Activated T-helper 1 cell treated with anti-CD3 and anti-CD28 coated beads, Interleukin-12 subunit alpha, Interleukin-12 subunit beta, Interleukin-2, Interleukin-4 antibody, amounts not matched to agents 30 ng/mL and 10 ng/mL and 1 ng/mL, durations not matched to agents 14 hours and 24 hours and 36 hours (primary cell): ENCODE measurements around the gene RANBP1. TPM values are rescaled to one million over a fixed set of nuclear protein-coding genes. Genes with fewer than 3 reads are reported as not detected.

Experiments used
- DNase-seq: peaks from one replicate; pipeline ENCODE4 v3.0.0; 2021; ENCODE audit warnings: low spot score
- H3K27ac Mint-ChIP-seq: one replicate; pipeline ENCODE4 v1.8.0; 2021; ENCODE audit warnings: mild to moderate bottlenecking, mixed read lengths
- H3K27me3 Mint-ChIP-seq: one replicate; pipeline ENCODE4 v1.8.0; 2022; ENCODE audit warnings: mild to moderate bottlenecking, moderate library complexity, mixed read lengths; ENCODE audit not compliant: insufficient read depth
- H3K36me3 Mint-ChIP-seq: one replicate; pipeline ENCODE4 v1.8.0; 2021; ENCODE audit warnings: low read depth, mixed read lengths
- H3K4me1 Mint-ChIP-seq: one replicate; pipeline ENCODE4 v1.8.0; 2021; ENCODE audit warnings: low read depth, mixed read lengths
- H3K4me3 Mint-ChIP-seq: one replicate; pipeline ENCODE4 v1.8.0; 2021; ENCODE audit warnings: mild to moderate bottlenecking, moderate library complexity, mixed read lengths
- H3K9me3 Mint-ChIP-seq: one replicate; pipeline ENCODE4 v1.8.0; 2021; ENCODE audit warnings: mixed read lengths
- intact Hi-C: fragments of 100-400 bp; cut with micrococcal nuclease; formaldehyde crosslinking; loops from one replicate; pipeline ENCODE4 v1.15.1; 2024
- total RNA-seq: library from RNA; stranded (reverse); gene quantifications from 2 replicates; pipeline ENCODE4 v1.2.3, GENCODE V29; 2022

RANBP1 gene
- total RNA-seq, 1 donor from 2014 or later: 509 TPM

- Mint-ChIP-seq H3K36me3 (no peaks in the 10 kb centered on the region), H3K27me3 (no peaks in the 10 kb centered on the region), H3K27ac (no peak overlapping the region), H3K9me3 (peaks cover 4% of the 10 kb centered on the region), H3K4me1 (no peaks in the 10 kb centered on the region), H3K4me3 (no peak overlapping the region)
- intact Hi-C loops: no loop called here
- DNase-seq: no peak
Measured at GRCh38 chr22:20165913-20166312, 50.0 kb downstream of the RANBP1 start.

- intact Hi-C loops: no loop called here
- H3K27me3 Mint-ChIP-seq: no peaks in the 10 kb centered on the region
- no peak for DNase-seq
- no peak overlapping the region for H3K4me3 Mint-ChIP-seq
- no peaks in the 10 kb centered on the region for H3K36me3 Mint-ChIP-seq
- H3K9me3 Mint-ChIP-seq: peaks cover 4% of the 10 kb centered on the region
- no peaks in the 10 kb centered on the region for H3K4me1 Mint-ChIP-seq
- no peak overlapping the region for H3K27ac Mint-ChIP-seq
Measured at GRCh38 chr22:20166703-20167102, 50.8 kb downstream of the RANBP1 start.

- Mint-ChIP-seq H3K27ac (no peak overlapping the region), H3K9me3 (peaks cover 4% of the 10 kb centered on the region), H3K27me3 (no peaks in the 10 kb centered on the region), H3K36me3 (no peaks in the 10 kb centered on the region), H3K4me1 (no peaks in the 10 kb centered on the region), H3K4me3 (no peak overlapping the region)
- intact Hi-C loops: no loop called here
- DNase-seq: no peak
Measured at GRCh38 chr22:20167643-20168322, 51.9 kb downstream of the RANBP1 start.

GRCh38 chr22:20169253-20169822, 53.4 kb downstream of the RANBP1 start:
- no peak for DNase-seq
- intact Hi-C loops: no loop called here
- Mint-ChIP-seq H3K27me3 (no peaks in the 10 kb centered on the region), H3K36me3 (no peaks in the 10 kb centered on the region), H3K9me3 (peaks cover 2% of the 10 kb centered on the region), H3K4me1 (no peaks in the 10 kb centered on the region), H3K27ac (no peak overlapping the region), H3K4me3 (no peak overlapping the region)

- intact Hi-C loops: no loop called here
- H3K27ac Mint-ChIP-seq: no peak overlapping the region
Measured at GRCh38 chr22:20170170-20170569, 54.3 kb downstream of the RANBP1 start.

GRCh38 chr22:20171288-20172140, 55.6 kb downstream of the RANBP1 start:
- no peaks in the 10 kb centered on the region for H3K27me3 Mint-ChIP-seq
- no peak overlapping the region for H3K27ac Mint-ChIP-seq
- no peaks in the 10 kb centered on the region for H3K9me3 Mint-ChIP-seq
- H3K4me3 Mint-ChIP-seq: no peak overlapping the region
- H3K4me1 Mint-ChIP-seq: no peaks in the 10 kb centered on the region
- no peak for DNase-seq
- no peaks in the 10 kb centered on the region for H3K36me3 Mint-ChIP-seq
- intact Hi-C loops: no loop called here

More at GRCh38 chr22:20170170-20170569, 54.3 kb downstream of the RANBP1 start:
- H3K36me3 Mint-ChIP-seq: no peaks in the 10 kb centered on the region
- H3K27me3 Mint-ChIP-seq: no peaks in the 10 kb centered on the region
- no peak overlapping the region for H3K4me3 Mint-ChIP-seq
- no peak for DNase-seq
- no peaks in the 10 kb centered on the region for H3K4me1 Mint-ChIP-seq
- H3K9me3 Mint-ChIP-seq: no peaks in the 10 kb centered on the region

GRCh38 chr22:20172141-20172613, 56.3 kb downstream of the RANBP1 start:
- no peak for DNase-seq

GRCh38 chr22:20173246-20173645, 57.3 kb downstream of the RANBP1 start:
- Mint-ChIP-seq H3K4me3 (no peak overlapping the region), H3K27ac (no peak overlapping the region), H3K27me3 (no peaks in the 10 kb centered on the region), H3K4me1 (no peaks in the 10 kb centered on the region), H3K36me3 (no peaks in the 10 kb centered on the region), H3K9me3 (no peaks in the 10 kb centered on the region)
- DNase-seq: no peak
- intact Hi-C loops: no loop called here

More at GRCh38 chr22:20172141-20172613, 56.3 kb downstream of the RANBP1 start:
- Mint-ChIP-seq H3K9me3 (no peaks in the 10 kb centered on the region), H3K27me3 (no peaks in the 10 kb centered on the region), H3K36me3 (no peaks in the 10 kb centered on the region), H3K27ac (no peak overlapping the region), H3K4me1 (no peaks in the 10 kb centered on the region), H3K4me3 (no peak overlapping the region)
- intact Hi-C loops: no loop called here

GRCh38 chr22:20173772-20174171, 57.9 kb downstream of the RANBP1 start:
- Mint-ChIP-seq H3K9me3 (no peaks in the 10 kb centered on the region), H3K27ac (no peak overlapping the region), H3K4me3 (no peak overlapping the region), H3K4me1 (no peaks in the 10 kb centered on the region), H3K36me3 (no peaks in the 10 kb centered on the region), H3K27me3 (no peaks in the 10 kb centered on the region)
- DNase-seq: no peak
- intact Hi-C loops: no loop called here

GRCh38 chr22:20174785-20175596, 59.1 kb downstream of the RANBP1 start:
- H3K4me1 Mint-ChIP-seq: no peaks in the 10 kb centered on the region
- no peak for DNase-seq
- no peak overlapping the region for H3K4me3 Mint-ChIP-seq

GRCh38 chr22:20175597-20175900, 59.6 kb downstream of the RANBP1 start:
- Mint-ChIP-seq H3K36me3 (no peaks in the 10 kb centered on the region), H3K27ac (no peak overlapping the region)
- DNase-seq: no peak

More at GRCh38 chr22:20174785-20175596, 59.1 kb downstream of the RANBP1 start:
- Mint-ChIP-seq H3K36me3 (no peaks in the 10 kb centered on the region), H3K27ac (no peak overlapping the region), H3K27me3 (no peaks in the 10 kb centered on the region), H3K9me3 (no peaks in the 10 kb centered on the region)
- intact Hi-C loops: no loop called here

GRCh38 chr22:20176421-20177085, 60.6 kb downstream of the RANBP1 start:
- DNase-seq: no peak
- Mint-ChIP-seq H3K27me3 (no peaks in the 10 kb centered on the region), H3K27ac (no peak overlapping the region), H3K9me3 (no peaks in the 10 kb centered on the region), H3K36me3 (no peaks in the 10 kb centered on the region), H3K4me1 (no peaks in the 10 kb centered on the region), H3K4me3 (no peak overlapping the region)
- intact Hi-C loops: no loop called here

More at GRCh38 chr22:20175597-20175900, 59.6 kb downstream of the RANBP1 start:
- intact Hi-C loops: no loop called here
- Mint-ChIP-seq H3K27me3 (no peaks in the 10 kb centered on the region), H3K9me3 (no peaks in the 10 kb centered on the region), H3K4me3 (no peak overlapping the region), H3K4me1 (no peaks in the 10 kb centered on the region)
